B cell (primary cell): ENCODE data around the gene SRRM2. TPM values are rescaled to one million over a fixed set of nuclear protein-coding genes. Genes with fewer than 3 reads are reported as not detected.

Source experiments
- ATAC-seq: fragments of 200-7000 bp; cut with Tn5 transposase; one replicate; pipeline ENCODE4 v1.10.0; 2021; ENCODE audit warnings: low read depth, mild to moderate bottlenecking, moderate number of reproducible peaks, moderate library complexity
- CTCF ChIA-PET: fragments of 350-600 bp; sonication (Branson Sonifier 250); formaldehyde crosslinking; loops from one replicate; lab custom pipeline; 2021; ENCODE audit warnings: antibody characterized with exemption, inconsistent platforms; lab: Charles Lee
- POLR2A ChIA-PET: fragments of 350-600 bp; sonication (Branson Sonifier 250); formaldehyde crosslinking; loops from one replicate; lab custom pipeline; 2021; ENCODE audit warnings: antibody characterized with exemption; lab: Charles Lee
- DNase-seq: peaks from one replicate; pipeline ENCODE4 v3.0.0; 2013
- H2AFZ ChIP-seq: 2 replicates; pipeline ENCODE4 v1.6.1; 2012; ENCODE audit warnings: mild to moderate bottlenecking, low read depth, low read length; ENCODE audit not compliant: insufficient read depth, poor library complexity, severe bottlenecking
- H3K27ac ChIP-seq, 2 donors: 1 replicate in 1 of 2; 2 replicates in 1 of 2; pipeline ENCODE4 v1.5.1; 2012 to 2013; ENCODE audit warnings: low read length in 2 of 2, mild to moderate bottlenecking in 2 of 2, moderate library complexity in 1 of 2
- H3K27me3 ChIP-seq, 4 experiments: fragments of 200-600 bp in 1 of 4; sonication (generic) in 1 of 4; replicated peaks in 1 of 4; 1 replicate in 2 of 4; 2 replicates in 2 of 4; pipeline versions ENCODE4 v1.6.1 to v1.7.0; 2013 to 2016; ENCODE audit warnings: low read length in 3 of 4, mild to moderate bottlenecking in 2 of 4, mixed read lengths in 1 of 4, moderate library complexity in 1 of 4; ENCODE audit not compliant: insufficient read depth in 4 of 4, control insufficient read depth in 3 of 4; ENCODE audit errors: control extremely low read depth in 1 of 4
- H3K36me3 ChIP-seq, 2 experiments: replicated peaks in 1 of 2; 1 replicate in 1 of 2; 2 replicates in 1 of 2; pipeline versions ENCODE4 v1.6.1 to v1.7.1; 2013; ENCODE audit warnings: low read length in 1 of 2; ENCODE audit not compliant: insufficient read depth in 2 of 2, control insufficient read depth in 1 of 2; ENCODE audit errors: control extremely low read depth in 1 of 2, extremely low read depth in 1 of 2
- H3K4me1 ChIP-seq, 2 donors: fragments of 200-600 bp in 1 of 2; sonication (generic) in 1 of 2; 1 replicate in 1 of 2; 2 replicates in 1 of 2; pipeline versions ENCODE4 v1.5.1 to v1.6.1; 2013 to 2017; ENCODE audit warnings: low read length in 2 of 2; ENCODE audit not compliant: control insufficient read depth in 2 of 2, insufficient read depth in 2 of 2
- H3K4me2 ChIP-seq: replicated peaks from 2 replicates; pipeline ENCODE3; 2012; ENCODE audit warnings: mild to moderate bottlenecking, low read depth, low read length; ENCODE audit not compliant: poor library complexity, severe bottlenecking
- H3K4me3 ChIP-seq, 5 experiments: fragments of 200-600 bp in 1 of 5; sonication (generic) in 1 of 5; 1 replicate in 3 of 5; 2 replicates in 2 of 5; pipeline versions ENCODE4 v1.5.1 to v1.7.0; 2011 to 2016; ENCODE audit warnings: low read length in 4 of 5, mild to moderate bottlenecking in 4 of 5, low read depth in 2 of 5, control low read depth in 1 of 5, moderate library complexity in 1 of 5; ENCODE audit not compliant: insufficient read depth in 1 of 5; ENCODE audit errors: control extremely low read depth in 1 of 5, extremely low read depth in 1 of 5
- H3K79me2 ChIP-seq: fragments of 200-600 bp; sonication (generic); one replicate; pipeline ENCODE4 v1.6.0; 2016; ENCODE audit warnings: low read length; ENCODE audit not compliant: control insufficient read depth, insufficient read depth
- H3K9ac ChIP-seq: fragments of 200-600 bp; sonication (generic); 2 replicates; pipeline ENCODE4 v1.6.1; 2017; ENCODE audit warnings: mild to moderate bottlenecking, low read length, moderate library complexity
- H3K9me3 ChIP-seq, 3 donors: one replicate each; pipeline versions ENCODE4 v1.6.1 to v1.7.1; 2013; ENCODE audit warnings: low read length in 2 of 3; ENCODE audit not compliant: control insufficient read depth in 2 of 3, insufficient read depth in 1 of 3; ENCODE audit errors: control extremely low read depth in 1 of 3
- H4K20me1 ChIP-seq: 2 replicates; pipeline ENCODE4 v1.6.0; 2012; ENCODE audit warnings: mild to moderate bottlenecking, low read length; ENCODE audit not compliant: insufficient read depth, control insufficient read depth, poor library complexity, severe bottlenecking
- H3K27ac Mint-ChIP-seq: one replicate; pipeline ENCODE4 v1.8.0; 2021; ENCODE audit warnings: mixed read lengths
- H3K27me3 Mint-ChIP-seq: one replicate; pipeline ENCODE4 v1.8.0; 2021; ENCODE audit warnings: mixed read lengths
- H3K4me1 Mint-ChIP-seq: one replicate; pipeline ENCODE4 v1.8.0; 2021; ENCODE audit warnings: mixed read lengths
- H3K4me3 Mint-ChIP-seq: one replicate; pipeline ENCODE4 v1.8.0; 2021; ENCODE audit warnings: mixed read lengths
- H3K9me3 Mint-ChIP-seq: one replicate; pipeline ENCODE4 v1.8.0; 2022; ENCODE audit warnings: mixed read lengths; ENCODE audit not compliant: insufficient read depth
- CTCF ChIP-seq: fragments of 200-600 bp; IDR thresholded peaks from one replicate; pipeline ENCODE4 v1.8.0; 2022; ENCODE audit warnings: antibody characterized with exemption, mild to moderate bottlenecking
- EZH2 ChIP-seq: IDR thresholded peaks from 2 replicates; pipeline ENCODE4 v1.6.1; 2012; ENCODE audit warnings: borderline replicate concordance, low read depth, mild to moderate bottlenecking, moderate library complexity, low read length; ENCODE audit not compliant: insufficient read depth, poor library complexity, severe bottlenecking
- WGBS: methylation state at CpG from one replicate; pipeline ENCODE4 v1.1.5; 2013; ENCODE audit warnings: missing lambda C conversion rate; ENCODE audit not compliant: insufficient coverage; 5-methylcytosine and 5-hydroxymethylcytosine counted together
- intact Hi-C: fragments of 100-400 bp; cut with micrococcal nuclease; formaldehyde crosslinking; loops from one replicate; pipeline ENCODE4 v1.10.0; 2022
- polyA plus RNA-seq: library from polyadenylated mRNA; depleted of rRNA; stranded (reverse); fragments of >200 nt; gene quantifications from 2 replicates; pipeline ENCODE4 v1.2.3, GENCODE V29; 2012
- total RNA-seq, 2 donors: library from RNA; stranded (reverse); fragments of 120-200 nt in 1 of 2; gene quantifications; 1 replicate in 1 of 2; 2 replicates in 1 of 2; pipeline versions ENCODE4 v1.2.3 to v1.2.4, GENCODE V29; 2013 to 2022

Gene SRRM2
- total and polyA plus RNA-seq, 2 donors (not counting 1 experiment from before 2014, with no cell fraction given) = 1,485 to 1,879 TPM

- Mint-ChIP-seq H3K4me1 (no peaks in the 10 kb centered on the region), H3K4me3 (no peak overlapping the region), H3K27ac (no peak overlapping the region), H3K27me3 (no peaks in the 10 kb centered on the region), H3K9me3 (no peaks in the 10 kb centered on the region)
- no peak overlapping the region for H3K4me2 ChIP-seq
- no peaks in the 10 kb centered on the region for H3K4me1 ChIP-seq
- no peaks in the 10 kb centered on the region for H3K9me3 ChIP-seq
- H3K9ac ChIP-seq = no peak overlapping the region
- DNase-seq = no peak
- no peak overlapping the region for H3K27ac ChIP-seq
- H4K20me1 ChIP-seq = peaks cover 84% of the 10 kb centered on the region
- ATAC-seq = no peak
- no peak overlapping the region for H3K4me3 ChIP-seq
- H3K27me3 ChIP-seq = no peaks in the 10 kb centered on the region
- POLR2A ChIA-PET = no interaction called here
- CTCF ChIA-PET = no interaction called here
- TF ChIP-seq CTCF (no peak), EZH2 (no peak)
- intact Hi-C loops = no loop called here
- H2AFZ ChIP-seq = no peak overlapping the region
- H3K79me2 ChIP-seq = peaks cover 24% of the 10 kb centered on the region
- H3K36me3 ChIP-seq = peaks cover 0 to 67% of the 10 kb centered on the region in 2 experiments
- 97% methylated on average over 10 of the region's 10 CpGs for WGBS
These were observed 47.1 kb upstream of the SRRM2 start for GRCh38 chr16:2705351-2705750.

- Mint-ChIP-seq H3K27me3 (no peaks in the 10 kb centered on the region), H3K4me3 (no peak overlapping the region), H3K4me1 (peaks cover 2% of the 10 kb centered on the region), H3K9me3 (no peaks in the 10 kb centered on the region), H3K27ac (no peak overlapping the region)
- ChIA-PET POLR2A (no interaction called here), CTCF (no interaction called here)
- Histone ChIP-seq H3K79me2 (peaks cover 17% of the 10 kb centered on the region), H3K9ac (no peak overlapping the region), H3K27me3 (no peaks in the 10 kb centered on the region), H4K20me1 (peaks cover 77% of the 10 kb centered on the region), H3K36me3 (peaks cover 0 to 63% of the 10 kb centered on the region in 2 experiments), H2AFZ (no peak overlapping the region), H3K4me3 (no peak overlapping the region), H3K9me3 (no peaks in the 10 kb centered on the region), H3K4me2 (no peak overlapping the region), H3K4me1 (no peaks in the 10 kb centered on the region), H3K27ac (no peak overlapping the region)
- intact Hi-C loops = no loop called here
- TF ChIP-seq EZH2 = no peak
- TF ChIP-seq CTCF = no peak
- ATAC-seq (no peak), DNase-seq (no peak)
- 97% methylated on average over 17 of the region's 17 CpGs for WGBS
These were observed 46.4 kb upstream of the SRRM2 start for GRCh38 chr16:2706085-2706484.
